DMS 273 (cell line): ENCODE results near the gene PTGR3.

Experiments
- DNase-seq: peaks from one replicate; lab custom pipeline; 2025; ENCODE audit not compliant: unreplicated experiment; lab: John Stamatoyannopoulos, UW

PTGR3 gene, protein sequence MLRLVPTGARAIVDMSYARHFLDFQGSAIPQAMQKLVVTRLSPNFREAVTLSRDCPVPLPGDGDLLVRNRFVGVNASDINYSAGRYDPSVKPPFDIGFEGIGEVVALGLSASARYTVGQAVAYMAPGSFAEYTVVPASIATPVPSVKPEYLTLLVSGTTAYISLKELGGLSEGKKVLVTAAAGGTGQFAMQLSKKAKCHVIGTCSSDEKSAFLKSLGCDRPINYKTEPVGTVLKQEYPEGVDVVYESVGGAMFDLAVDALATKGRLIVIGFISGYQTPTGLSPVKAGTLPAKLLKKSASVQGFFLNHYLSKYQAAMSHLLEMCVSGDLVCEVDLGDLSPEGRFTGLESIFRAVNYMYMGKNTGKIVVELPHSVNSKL

DNA sequence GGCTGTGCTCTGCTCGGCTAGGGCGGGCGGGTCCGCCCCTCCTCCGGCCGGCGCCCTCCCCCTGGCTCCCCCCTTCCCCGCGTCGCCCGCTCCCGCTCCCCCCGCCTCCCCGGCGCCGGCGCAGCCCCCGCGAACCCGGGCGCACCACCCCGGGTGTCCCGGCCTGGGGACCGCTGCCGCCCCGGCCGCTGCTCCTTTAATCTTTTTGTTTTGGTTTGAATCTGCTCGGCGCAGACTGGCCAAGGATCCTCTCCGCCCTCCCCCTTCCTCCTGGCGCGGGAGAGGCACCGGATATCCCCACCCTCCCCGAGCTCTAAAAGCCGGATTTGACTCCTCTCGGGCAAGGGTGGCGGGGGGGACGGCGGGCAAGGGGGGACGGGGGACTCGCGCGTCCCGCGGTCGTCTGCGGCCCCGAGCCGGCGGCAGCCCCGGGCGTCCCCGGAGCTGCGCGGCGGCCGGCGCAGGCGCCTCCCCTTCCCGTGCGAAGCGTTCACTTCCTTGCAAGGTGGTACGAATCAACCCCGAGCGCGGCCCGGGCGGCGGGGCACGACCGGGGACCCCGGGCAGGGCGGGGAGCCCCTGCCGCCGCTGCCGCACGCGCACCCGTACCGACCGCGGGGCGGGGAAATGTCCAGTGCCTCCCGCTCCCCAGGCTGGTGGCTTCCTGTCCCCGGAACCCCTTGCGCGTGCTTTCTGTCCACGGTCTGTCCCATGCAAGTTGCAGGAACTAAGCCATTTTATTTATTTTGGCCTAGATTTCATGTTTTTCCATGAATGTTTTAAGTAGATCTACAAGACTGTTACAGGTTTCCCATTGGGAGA, at the start of gene PTGR3:
Gene PTGR3, minus strand, starts transcription at position 11 of the 822 bp plus-strand sequence. CDS start 81 bp downstream, outside the sequence.
- peak; percentile 93 for DNase-seq

GRCh38 chr18:75257605-75258004, 48.7 kb upstream of the PTGR3 start:
- no peak for DNase-seq

- DNase-seq: no peak
These were observed 47.4 kb upstream of the PTGR3 start for GRCh38 chr18:75256376-75256775.

GRCh38 chr18:75255094-75255493, 46.2 kb upstream of the PTGR3 start:
- DNase-seq: no peak

- no peak for DNase-seq
These were observed 44.8 kb upstream of the PTGR3 start for GRCh38 chr18:75253784-75254183.

DNA sequence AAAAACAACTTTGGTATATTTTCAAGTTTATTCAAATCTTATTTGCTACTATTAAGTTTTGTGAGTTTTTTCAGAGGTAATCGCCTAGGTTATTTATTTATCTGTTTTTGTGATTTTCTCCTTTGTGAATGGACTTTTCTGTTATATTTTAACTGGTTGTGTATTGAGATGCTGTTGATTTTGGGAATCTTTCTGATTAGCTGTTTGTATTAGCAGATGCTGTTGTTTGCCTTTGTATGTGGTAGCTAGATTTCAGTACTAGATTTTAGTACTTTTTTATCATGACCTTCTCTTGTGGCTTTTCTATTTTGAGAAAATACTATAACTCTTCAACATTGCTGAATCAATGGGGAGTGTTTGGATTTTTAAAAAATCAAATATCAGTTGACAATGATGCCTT, 44.1 kb upstream of the PTGR3 start:
- DNase-seq: no peak

GRCh38 chr18:75252136-75252535, 43.2 kb upstream of the PTGR3 start:
- DNase-seq: no peak

- no peak for DNase-seq
These were observed 42.5 kb upstream of the PTGR3 start for GRCh38 chr18:75251466-75251865.

- no peak for DNase-seq
These were observed 41.5 kb upstream of the PTGR3 start for GRCh38 chr18:75250471-75250821.

DNA sequence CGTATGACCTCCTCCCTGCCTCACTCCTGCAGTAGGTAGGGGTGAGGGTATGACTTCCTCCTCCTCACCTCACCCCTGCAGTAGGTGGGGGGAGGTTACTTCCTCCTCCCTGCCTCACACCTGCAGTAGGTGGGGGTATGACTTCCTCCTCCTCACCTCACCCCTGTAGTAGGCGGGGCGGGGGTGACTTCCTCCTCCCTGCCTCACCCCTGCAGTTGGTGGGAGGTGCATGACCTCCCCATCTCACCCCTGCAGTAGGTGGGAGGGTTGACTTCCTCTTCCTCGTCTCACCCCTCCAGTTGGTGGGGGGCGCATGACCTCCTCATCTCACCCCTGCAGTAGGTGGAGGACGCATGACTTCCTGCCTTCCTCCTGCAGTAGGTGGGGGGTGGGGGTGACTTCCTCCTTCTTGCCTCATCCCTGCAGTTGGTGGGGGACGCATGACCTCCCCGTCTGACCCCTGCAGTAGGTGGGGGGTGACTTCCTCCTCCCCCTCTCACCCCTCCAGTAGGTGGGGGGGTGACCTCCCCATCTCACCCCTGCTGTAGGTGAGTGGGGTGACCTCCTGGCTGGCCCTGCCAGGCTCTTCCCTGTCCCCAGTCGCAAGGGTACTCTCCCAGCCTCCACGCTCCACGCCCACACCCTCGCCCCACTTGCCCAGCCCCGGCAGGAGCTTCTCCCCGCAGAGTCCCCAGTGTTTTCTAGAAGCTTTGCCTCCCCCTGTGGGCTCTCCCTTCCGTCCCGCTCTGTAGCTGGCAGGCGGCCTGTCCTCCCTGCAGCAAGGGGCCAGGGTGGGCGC, 40.9 kb upstream of the PTGR3 start:
- no peak for DNase-seq

GRCh38 chr18:75249175-75249518, 40.2 kb upstream of the PTGR3 start:
- no peak for DNase-seq

GRCh38 chr18:75248426-75249174, 39.7 kb upstream of the PTGR3 start:
- no peak for DNase-seq

GRCh38 chr18:75247611-75248421, 38.9 kb upstream of the PTGR3 start:
- peak; percentile 18 for DNase-seq

GRCh38 chr18:75246721-75247610, 38.0 kb upstream of the PTGR3 start:
- DNase-seq: no peak

- DNase-seq: no peak
These were observed 35.7 kb upstream of the PTGR3 start for GRCh38 chr18:75244351-75245313.

- DNase-seq: no peak
These were observed 32.8 kb upstream of the PTGR3 start for GRCh38 chr18:75241705-75242104.

- no peak for DNase-seq
These were observed 31.5 kb upstream of the PTGR3 start for GRCh38 chr18:75240433-75240832.

GRCh38 chr18:75238786-75239185, 29.8 kb upstream of the PTGR3 start:
- DNase-seq: no peak
